Renal pelvis (tissue), 4 donors: ENCODE data around the gene PICK1. TPM values are rescaled to one million over a fixed set of nuclear protein-coding genes. Genes with fewer than 3 reads are reported as not detected.
"Not testable (repeated sequence)": the region's sequence is repeated elsewhere in the genome, so short reads cannot be mapped to it uniquely, and the experiment has no call there.

Experiments used
- DNase-seq: peaks from one replicate; pipeline ENCODE4 v3.0.0-alpha.2; 2013
- polyA plus RNA-seq, 3 donors: library from polyadenylated mRNA; unstranded; fragments of 120-200 nt; gene quantifications; one replicate each; pipeline ENCODE4 v1.2.1, GENCODE V29; 2013; ENCODE audit not compliant: insufficient read length in 3 of 3

The PICK1 gene
- polyA plus RNA-seq, 3 donors: 34.8 to 43.7 (median 41.9) TPM

- no peak for DNase-seq
Measured at GRCh38 chr22:38111925-38112355, 54.7 kb downstream of the PICK1 start.

DNA sequence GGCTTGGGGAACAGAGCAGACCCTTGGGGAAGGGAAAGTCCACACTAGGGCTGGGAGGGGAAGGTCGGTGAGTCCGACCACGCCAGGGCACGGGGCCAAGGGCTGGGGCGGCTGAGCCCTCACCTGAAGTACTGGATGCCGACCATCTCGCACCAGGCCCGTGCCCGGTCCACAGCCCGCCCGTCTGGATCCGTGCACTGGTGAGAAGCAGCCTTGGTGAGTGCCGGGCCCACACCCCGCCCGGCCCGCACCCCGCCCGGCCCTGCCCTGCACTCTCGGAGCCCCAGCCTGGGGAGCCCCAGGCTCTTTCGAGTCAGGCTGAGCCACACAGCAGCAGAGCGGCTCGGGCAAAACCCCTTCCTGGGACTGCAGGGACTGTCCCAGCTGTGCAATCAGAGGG lies 55.2 kb downstream of the PICK1 start:
- no peak for DNase-seq

DNA sequence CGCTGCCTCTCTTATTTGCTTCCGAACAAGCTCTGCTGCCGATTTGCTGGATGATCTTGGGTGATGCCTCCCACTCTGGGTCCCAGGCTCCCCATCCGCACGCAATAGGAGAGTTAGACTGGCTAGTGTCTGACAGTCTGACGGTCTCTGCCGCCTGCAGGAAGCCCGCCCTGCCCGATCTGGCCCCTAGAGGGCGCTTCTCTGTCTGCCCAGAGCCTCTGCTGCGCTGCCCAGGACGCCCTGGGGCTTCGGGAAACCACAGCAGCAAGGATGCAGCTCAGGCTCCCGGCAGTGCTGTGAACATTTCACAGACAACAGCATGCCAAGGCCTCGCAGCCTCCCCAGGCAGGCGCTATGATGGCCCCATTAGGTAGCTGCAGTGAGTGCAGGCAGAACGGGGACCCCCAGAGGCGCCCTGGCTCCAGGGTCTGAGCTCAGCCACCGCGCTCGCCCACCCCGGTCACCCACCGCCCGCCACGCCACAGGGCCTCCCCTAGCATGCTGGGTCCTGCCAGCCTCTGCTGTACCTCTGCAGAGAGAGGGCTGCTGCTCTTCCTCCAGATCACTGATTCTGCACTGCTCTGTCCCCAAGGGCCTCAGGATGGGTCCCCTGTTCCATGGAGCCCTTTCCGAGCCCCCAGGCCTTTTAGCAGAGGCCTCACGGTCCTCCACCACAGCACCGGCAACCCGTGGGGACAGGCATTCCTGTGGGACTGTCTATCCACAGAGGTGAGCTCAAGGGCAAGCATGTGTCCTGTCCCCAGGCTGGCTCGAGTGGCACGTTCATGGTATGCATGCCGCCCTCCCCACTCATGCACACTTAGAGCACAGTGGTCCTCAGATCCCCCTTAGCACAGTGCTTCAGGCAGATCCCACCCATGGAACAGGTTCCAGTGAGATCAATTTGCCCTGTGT lies 57.5 kb downstream of the PICK1 start:
- peak; percentile 67 for DNase-seq

DNA sequence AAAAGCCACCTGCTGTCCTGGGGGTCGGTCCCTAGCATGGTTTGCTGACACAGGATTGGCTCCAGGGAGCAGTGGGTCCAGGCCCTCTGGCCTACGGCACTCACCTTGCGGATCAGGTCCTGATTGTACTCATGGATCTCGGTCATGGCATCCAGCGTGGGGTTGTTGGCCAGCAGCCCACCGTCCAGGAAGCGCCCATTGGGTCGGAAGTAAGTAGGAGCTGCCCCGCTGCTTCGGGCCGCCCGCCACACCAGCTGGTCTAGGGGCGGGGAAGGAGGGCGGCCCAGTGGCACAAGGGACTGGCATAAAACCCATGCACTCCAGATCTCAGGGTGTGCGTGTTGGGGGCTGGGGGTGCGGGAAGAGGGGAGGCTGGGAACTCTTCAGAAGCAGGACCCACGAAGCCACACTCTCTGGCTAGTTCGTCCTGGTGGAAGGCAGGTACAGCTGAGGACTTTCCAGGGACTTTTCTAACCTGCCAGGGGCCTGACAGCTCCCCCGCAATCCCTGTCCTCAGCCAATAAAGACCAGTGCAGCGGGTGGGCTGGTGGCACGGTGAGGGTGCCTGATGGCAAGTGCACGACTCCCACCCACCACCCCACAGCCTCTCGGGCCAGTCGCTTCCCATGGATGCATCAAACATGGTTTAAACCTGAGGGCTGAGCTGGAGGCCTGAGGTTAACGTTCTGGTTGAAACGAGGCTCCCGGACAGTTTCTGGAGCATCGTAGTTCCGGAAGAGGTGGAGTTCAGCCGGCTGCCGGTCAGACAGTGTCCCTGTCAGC lies 58.4 kb downstream of the PICK1 start:
- no peak for DNase-seq

DNA sequence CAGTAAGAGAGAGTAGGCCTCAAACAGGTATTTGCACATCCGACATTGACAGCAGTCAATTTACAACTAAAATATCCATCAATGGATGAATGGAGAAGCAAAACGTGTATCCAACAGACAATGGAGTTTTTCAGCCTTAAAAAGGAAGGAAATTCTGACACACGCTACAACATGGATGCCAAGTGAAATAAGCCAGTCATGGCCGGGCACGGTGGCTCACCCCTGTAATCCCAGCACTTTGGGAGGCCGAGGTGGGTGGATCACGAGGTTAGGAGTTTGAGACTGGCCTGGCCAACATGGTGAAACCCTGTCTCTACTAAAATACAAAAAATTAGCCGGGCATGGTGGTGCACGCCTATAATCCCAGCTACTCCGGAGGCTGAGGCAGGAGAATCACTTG lies 60.4 kb downstream of the PICK1 start:
- DNase-seq: not testable (repeated sequence)

DNA sequence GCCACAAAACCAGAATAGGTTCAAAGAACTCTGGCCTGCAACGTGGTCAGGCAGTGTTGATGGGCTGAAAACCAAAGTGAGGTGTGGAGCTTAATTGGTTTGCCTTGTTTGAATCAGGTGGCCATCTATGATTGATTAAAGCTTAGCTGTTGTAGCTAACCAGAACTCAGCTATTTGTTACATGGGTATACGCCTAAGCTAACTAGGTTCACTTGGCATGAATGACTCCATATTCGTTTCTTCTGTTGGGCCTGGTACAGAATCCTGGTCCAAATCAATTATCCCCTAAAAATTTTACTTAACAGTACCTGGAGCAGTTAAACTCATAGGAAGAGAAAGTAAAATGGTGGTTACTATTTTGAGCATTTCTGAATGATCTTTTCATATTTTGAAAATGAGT lies 61.0 kb downstream of the PICK1 start:
- no peak for DNase-seq

DNA sequence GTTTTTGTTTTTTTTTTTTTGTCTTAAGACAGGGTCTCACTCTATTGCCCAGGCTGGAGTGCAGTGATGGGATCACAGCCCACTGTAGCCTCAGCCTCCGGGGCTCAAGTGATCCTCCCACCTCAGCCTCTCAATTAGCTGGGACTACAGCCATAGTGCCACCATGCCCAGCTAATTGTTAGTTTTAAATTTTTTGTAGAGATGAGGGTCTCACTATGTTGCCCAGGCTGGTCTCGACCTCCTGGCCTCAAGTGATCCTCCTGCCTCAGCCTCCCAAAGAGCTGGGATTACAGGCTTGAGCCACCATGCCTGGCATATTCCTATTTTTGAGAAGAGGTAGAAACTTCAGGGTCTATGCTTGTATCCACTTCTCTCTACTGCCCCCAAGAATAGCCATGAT lies 61.5 kb downstream of the PICK1 start:
- DNase-seq: not testable (repeated sequence)

DNA sequence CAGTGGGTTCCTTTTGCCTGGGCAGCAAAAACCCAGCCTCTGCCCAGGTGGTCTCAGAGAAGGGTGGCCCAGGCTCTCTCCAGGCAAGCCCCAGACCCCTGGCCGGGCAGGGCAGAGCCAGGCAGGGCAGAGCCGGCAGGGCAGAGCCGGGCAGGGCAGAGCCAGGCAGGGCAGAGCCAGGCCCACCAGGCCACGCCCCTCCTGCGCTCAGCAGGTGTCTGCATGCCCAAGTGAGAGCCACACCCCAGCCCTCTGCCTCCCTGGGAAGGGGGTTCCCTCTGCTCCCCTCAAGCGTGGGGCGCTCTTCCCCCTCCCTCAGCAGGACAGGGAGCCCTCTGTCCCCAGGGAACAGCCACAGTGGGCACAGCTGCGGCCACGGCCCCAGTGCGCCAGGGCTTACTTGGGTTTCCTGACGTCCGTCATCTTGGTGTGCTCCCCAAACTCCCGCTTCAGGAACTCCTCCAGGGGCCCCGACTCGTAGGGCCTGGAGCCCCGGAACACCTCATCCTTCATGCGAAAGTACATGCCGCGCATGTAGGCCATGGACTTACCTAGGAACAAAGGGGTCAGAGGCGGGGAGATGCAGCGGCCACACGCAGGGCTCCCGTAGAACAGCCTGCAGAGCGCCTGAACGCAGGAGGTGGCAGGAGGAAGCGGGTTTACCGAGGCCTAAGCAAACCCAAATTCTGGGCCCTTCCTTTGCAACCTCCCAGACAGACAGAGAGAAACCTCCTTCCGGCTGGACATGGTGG lies 63.3 kb downstream of the PICK1 start:
- no peak for DNase-seq

DNA sequence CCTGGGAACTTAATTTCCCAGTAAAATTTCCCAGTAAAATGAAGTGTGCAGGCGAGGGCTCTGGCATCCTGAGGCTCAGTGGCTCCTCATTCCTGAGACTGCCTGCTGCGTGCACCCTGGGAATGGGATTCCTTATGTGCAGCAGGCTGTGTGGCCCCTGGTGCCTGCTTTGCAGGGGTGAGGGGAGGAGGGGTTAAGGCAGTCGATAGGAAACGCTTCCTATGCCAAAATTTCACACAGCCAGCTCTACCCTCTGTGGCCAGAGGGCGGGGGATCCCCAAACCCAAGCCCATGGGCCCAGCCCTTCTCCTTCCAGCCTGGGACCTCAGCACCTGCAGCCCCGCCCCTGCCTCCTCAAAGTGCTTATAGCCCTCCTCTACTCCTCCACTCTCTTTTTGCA lies 65.4 kb downstream of the PICK1 start:
- DNase-seq: no peak

DNA sequence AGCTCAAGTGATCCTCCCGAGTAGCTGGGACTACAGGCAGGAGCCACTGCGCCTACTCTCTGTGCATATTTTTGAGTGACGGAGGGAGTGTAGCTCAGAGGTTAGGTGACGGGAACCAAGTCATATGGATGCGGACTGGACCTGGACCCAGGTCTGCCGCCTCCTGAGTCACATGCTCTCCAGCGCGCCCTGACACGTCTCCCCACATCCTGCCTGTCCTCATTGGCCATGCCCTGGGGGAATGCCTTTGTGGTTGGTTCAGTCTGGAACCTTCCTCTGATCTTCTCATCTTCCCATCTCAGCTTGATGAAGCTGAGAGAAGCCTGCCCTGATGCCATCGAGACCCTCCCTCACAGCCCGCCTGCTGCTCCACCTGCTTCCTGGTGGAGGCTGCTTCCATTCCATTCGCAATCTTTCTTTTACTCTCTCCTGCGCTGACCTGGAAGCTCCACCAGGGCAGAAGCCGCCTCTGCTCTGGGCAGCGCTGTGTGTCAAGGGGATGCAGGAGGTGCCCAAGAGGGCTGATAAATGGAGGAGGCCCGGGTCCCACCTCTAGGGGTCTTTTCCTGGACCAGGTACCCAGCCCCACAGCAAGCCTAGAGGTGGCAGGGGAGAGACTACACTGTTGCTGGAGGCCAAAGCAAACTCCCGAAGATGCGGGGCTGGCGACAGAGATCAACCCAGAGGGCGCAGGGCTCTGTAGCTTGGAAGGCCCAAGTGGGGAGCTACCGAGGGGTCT lies 67.2 kb downstream of the PICK1 start:
- no peak for DNase-seq

- no peak for DNase-seq
Measured at GRCh38 chr22:38125038-38125610, 67.9 kb downstream of the PICK1 start.

Other genes starting within 250 kb of the PICK1 start
- gene GCAT, start 249.5 kb upstream of the PICK1 start, polyA plus RNA-seq: 10 to 100 TPM; 17.0 to 17.9 (median 17.3) TPM
- not detected for gene GALR3, start 234.0 kb upstream of the PICK1 start, polyA plus RNA-seq
- gene ANKRD54, start 213.1 kb upstream of the PICK1 start, polyA plus RNA-seq: 10 to 100 TPM; 26.7 to 31.8 (median 29.7) TPM
- gene EIF3L, start 208.0 kb upstream of the PICK1 start, polyA plus RNA-seq: 1,000 to 10,000 TPM in 1 of 3 donors, 100 to 1,000 TPM in 2; 860 to 1,060 (median 996) TPM
- gene MICALL1, start 151.1 kb upstream of the PICK1 start, polyA plus RNA-seq: 10 to 100 TPM; 28.7 to 36.9 (median 30.8) TPM
- 1 to 10 TPM; 6.4 to 7.0 (median 6.8) TPM for gene C22orf23, start 103.8 kb upstream of the PICK1 start, polyA plus RNA-seq
- 10 to 100 TPM; 63.5 to 87.3 (median 71.1) TPM for gene POLR2F, start 103.7 kb upstream of the PICK1 start, polyA plus RNA-seq
- 1 to 10 TPM; 1.4 to 2.3 (median 1.5) TPM for gene SOX10, start 72.8 kb upstream of the PICK1 start, polyA plus RNA-seq
- 1 to 10 TPM; 1.6 to 3.0 (median 2.1) TPM for gene SLC16A8, start 26.8 kb downstream of the PICK1 start, polyA plus RNA-seq
- gene BAIAP2L2, start 53.3 kb downstream of the PICK1 start, polyA plus RNA-seq: 10 to 100 TPM in 2 of 3 donors, 1 to 10 TPM in 1; 6.9 to 13.3 (median 11.2) TPM
- gene PLA2G6, start 124.4 kb downstream of the PICK1 start, polyA plus RNA-seq: 10 to 100 TPM; 38.7 to 73.5 (median 56.5) TPM
- 1 to 10 TPM; 2.5 to 3.2 (median 3.0) TPM for gene MAFF, start 144.6 kb downstream of the PICK1 start, polyA plus RNA-seq
- 10 to 100 TPM; 43.5 to 52.0 (median 45.4) TPM for gene TMEM184B, start 215.6 kb downstream of the PICK1 start, polyA plus RNA-seq